SK-N-SH (cell line): ENCODE results near the gene TNPO1.

Experiments
- CTCF ChIP-seq: fragments of 200-600 bp; sonication (generic); IDR thresholded peaks from 2 replicates; pipeline ENCODE4 v1.6.1; 2017; ENCODE audit warnings: antibody characterized with exemption, mild to moderate bottlenecking, moderate library complexity
- EP300 ChIP-seq, 2 experiments: IDR thresholded peaks; 2 replicates each; pipeline versions ENCODE4 v1.4.0 to v1.6.1; 2012; ENCODE audit warnings: borderline replicate concordance in 1 of 2, low read depth in 1 of 2, low read length in 1 of 2
- GABPA ChIP-seq: IDR thresholded peaks from 2 replicates; pipeline ENCODE4 v1.4.0; 2012; ENCODE audit warnings: low read depth, mild to moderate bottlenecking
- MAX ChIP-seq: IDR thresholded peaks from 2 replicates; pipeline ENCODE4 v1.4.0; 2012; ENCODE audit warnings: low read depth
- MXI1 ChIP-seq: IDR thresholded peaks from 2 replicates; pipeline ENCODE4 v1.6.1; 2012; ENCODE audit warnings: mild to moderate bottlenecking, low read depth, low read length, improper control_type of control experiment
- RCOR1 ChIP-seq: fragments of 150-350 bp; IDR thresholded peaks from 2 replicates; pipeline ENCODE4 v1.6.1; 2017; ENCODE audit warnings: antibody characterized with exemption, low read length
- REST ChIP-seq: IDR thresholded peaks from 2 replicates; pipeline ENCODE4 v1.6.1; 2012; ENCODE audit warnings: mild to moderate bottlenecking, low read depth, low read length, moderate library complexity
- SIN3A ChIP-seq: IDR thresholded peaks from 2 replicates; pipeline ENCODE4 v1.6.1; 2012; ENCODE audit warnings: low read depth, mild to moderate bottlenecking, low read length, moderate library complexity, borderline replicate concordance
- SMC3 ChIP-seq: IDR thresholded peaks from 2 replicates; pipeline ENCODE4 v1.6.1; 2012; ENCODE audit warnings: low read depth, low read length, improper control_type of control experiment
- YY1 ChIP-seq: IDR thresholded peaks from 2 replicates; pipeline ENCODE4 v1.4.0; 2012; ENCODE audit warnings: low read depth, mild to moderate bottlenecking

- TF ChIP-seq CTCF (no peak), MXI1 (no peak), EP300 (IDR thresholded peaks at IDR 0.05; ENCODE audit: borderline replicate concordance in 1 of 2, low read depth in 1 of 2, low read length in 1 of 2) (no peak), REST (no peak), GABPA (no peak), YY1 (no peak), SMC3 (no peak), SIN3A (no peak), RCOR1 (no peak), MAX (no peak)
Measured at GRCh38 chr5:72817076-72817481, 618 bp downstream of the TNPO1 start.
